ENCODE results near the gene RB1.

The RB1 gene

DNA sequence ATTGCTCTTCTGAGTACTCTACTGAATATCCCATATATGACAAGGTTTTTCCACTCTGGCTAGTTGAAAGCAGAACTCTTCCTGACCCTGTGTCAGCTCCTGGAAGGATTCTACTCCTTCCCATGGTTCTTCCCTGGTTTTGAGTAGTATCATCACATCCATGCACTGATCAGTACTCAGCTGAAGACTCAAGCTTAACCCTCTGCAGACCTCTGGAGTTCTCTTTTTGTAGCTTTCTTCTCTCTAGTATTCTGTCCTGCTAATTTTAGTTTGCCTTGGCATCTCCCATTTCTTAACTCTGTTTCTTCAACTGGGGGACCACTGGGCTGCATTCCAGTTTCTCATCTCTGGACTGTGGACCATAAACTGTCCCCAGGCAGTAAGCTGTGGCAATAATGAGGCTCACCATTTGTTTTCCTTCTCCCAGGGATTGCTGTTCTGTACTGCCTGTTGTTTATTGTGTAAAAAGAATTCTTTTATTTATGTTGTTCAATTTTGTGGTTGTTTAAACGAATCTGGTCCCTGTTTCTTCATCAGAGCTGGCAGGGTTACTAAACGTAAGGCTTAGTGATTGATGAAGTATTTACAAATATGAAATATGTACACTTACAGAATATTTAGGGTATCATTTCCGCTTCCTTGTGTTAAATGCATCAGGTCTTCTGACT lies 89.6 kb downstream of the RB1 start:
- TF ChIP-seq, protein P1, sequence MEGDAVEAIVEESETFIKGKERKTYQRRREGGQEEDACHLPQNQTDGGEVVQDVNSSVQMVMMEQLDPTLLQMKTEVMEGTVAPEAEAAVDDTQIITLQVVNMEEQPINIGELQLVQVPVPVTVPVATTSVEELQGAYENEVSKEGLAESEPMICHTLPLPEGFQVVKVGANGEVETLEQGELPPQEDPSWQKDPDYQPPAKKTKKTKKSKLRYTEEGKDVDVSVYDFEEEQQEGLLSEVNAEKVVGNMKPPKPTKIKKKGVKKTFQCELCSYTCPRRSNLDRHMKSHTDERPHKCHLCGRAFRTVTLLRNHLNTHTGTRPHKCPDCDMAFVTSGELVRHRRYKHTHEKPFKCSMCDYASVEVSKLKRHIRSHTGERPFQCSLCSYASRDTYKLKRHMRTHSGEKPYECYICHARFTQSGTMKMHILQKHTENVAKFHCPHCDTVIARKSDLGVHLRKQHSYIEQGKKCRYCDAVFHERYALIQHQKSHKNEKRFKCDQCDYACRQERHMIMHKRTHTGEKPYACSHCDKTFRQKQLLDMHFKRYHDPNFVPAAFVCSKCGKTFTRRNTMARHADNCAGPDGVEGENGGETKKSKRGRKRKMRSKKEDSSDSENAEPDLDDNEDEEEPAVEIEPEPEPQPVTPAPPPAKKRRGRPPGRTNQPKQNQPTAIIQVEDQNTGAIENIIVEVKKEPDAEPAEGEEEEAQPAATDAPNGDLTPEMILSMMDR (IDR thresholded peaks at IDR 0.05; ENCODE audit: low read depth, low read length) = no peak
- H3K4me3 ChIP-seq (replicated peaks in 1 of 2; ENCODE audit: low read depth in 2 of 2, low read length in 2 of 2) = no peak overlapping the region
- no peak for DNase-seq (ENCODE audit: low read depth in 2 of 2)

DNA sequence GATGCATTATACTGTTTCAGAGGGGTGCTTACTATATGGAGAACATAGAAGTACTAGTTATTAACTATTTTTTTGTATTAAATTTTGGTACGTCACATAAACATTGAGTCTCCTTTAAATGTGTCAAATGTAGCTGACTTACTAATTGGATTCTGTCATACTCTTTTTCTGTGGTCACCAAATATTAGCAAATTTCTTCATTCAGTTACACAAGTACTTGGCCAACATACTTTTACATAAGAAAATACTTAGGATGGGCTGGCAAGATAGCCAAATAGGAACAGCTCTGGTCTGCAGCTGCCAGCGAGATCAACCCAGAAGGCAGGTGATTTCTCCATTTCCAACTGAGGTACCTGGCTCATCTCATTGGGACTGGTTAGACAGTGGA lies 90.1 kb downstream of the RB1 start:
- TF ChIP-seq, protein P1 (IDR thresholded peaks at IDR 0.05; ENCODE audit: low read depth, low read length) = no peak
- H3K4me3 ChIP-seq (replicated peaks in 1 of 2; ENCODE audit: low read depth in 2 of 2, low read length in 2 of 2) = no peak overlapping the region
- no peak for DNase-seq (ENCODE audit: low read depth in 2 of 2)

DNA sequence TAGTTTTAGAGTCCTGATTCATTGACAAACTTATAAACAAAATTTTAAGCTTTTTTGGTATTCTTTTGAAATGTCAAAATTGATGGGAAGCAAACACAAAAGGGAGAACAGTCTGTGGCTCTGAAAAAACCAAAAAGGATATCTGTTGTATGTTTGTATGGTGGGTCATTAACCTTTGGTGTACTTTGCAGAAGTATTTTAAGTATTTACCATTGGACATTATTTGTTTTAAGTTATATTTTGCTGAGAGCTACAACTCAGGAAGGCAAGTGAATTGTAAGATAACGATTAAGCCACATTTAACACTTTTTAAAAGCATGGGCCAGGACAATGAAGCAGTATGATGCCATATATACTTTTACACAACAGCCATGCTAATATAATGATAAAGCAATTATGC lies 94.2 kb downstream of the RB1 start:
- TF ChIP-seq, protein P1 (IDR thresholded peaks at IDR 0.05; ENCODE audit: low read depth, low read length) = no peak
- no peak overlapping the region for H3K4me3 ChIP-seq (replicated peaks in 1 of 2; ENCODE audit: low read depth in 2 of 2, low read length in 2 of 2)
- DNase-seq (ENCODE audit: low read depth in 2 of 2) = no peak

DNA sequence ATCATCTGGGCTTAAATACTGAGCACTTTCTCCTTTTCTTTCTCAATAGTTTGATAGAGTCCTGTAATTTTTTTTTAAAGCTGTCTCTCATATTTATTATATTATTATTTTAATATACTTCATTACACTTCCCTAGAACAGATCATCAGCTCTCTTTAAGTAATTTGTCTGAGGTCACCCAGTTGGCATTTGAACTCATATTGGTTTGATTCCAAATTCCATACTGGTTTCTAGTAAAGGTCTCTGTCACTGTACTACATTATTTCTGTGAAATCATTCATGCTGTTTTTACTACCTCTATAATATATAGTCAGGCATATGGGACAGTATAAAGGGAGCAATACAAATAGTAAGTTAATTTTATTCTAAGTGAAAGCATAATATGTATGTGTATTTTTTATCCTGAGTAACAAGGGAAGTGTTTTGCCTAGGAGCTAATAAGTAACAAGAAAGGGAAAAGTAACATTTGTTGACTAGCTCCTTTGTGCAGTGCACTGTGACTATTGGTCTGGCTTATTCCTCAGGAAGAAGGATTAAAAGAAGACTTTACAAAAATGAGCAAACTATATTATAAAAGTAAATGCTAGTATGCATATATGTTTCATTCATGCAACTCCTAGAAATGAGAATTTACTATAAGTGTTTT lies 95.0 kb downstream of the RB1 start:
- no peak overlapping the region for H3K4me3 ChIP-seq (replicated peaks in 1 of 2; ENCODE audit: low read depth in 2 of 2, low read length in 2 of 2)
- TF ChIP-seq, protein P1 (IDR thresholded peaks at IDR 0.05; ENCODE audit: low read depth, low read length) = no peak
- DNase-seq (ENCODE audit: low read depth in 2 of 2) = peak in 1 of 2 donors; percentile 62

DNA sequence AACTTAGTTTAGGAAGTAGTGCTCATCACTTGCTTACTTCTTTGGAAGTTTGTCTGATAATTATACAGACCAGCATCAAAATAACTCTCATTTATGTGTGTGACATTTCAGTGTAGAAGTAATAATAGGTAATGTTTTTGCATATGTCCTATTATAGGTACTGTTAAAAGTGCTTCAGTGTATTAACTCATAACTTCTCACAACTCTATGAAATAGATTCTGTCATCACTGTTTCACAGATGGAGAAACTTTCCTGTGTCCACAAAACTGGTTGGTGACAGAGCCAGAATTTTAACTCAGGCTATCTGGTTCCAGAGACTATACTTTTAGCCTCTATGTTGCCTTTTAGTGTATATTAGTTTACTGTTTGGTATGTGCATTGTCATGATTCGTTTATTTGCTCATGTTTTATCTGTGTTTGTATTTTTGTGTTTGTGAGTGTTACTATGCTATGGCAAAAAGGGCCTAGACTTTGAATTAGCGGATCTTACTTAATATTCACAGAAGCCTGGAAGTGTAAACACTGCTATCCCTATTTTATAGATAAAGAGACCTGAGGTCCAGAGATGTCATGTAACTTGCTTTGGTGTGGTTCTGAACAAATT lies 96.6 kb downstream of the RB1 start:
- TF ChIP-seq, protein P1 (IDR thresholded peaks at IDR 0.05; ENCODE audit: low read depth, low read length) = no peak
- peak in 1 of 2 donors; percentile 52 for DNase-seq (ENCODE audit: low read depth in 2 of 2)
- no peak overlapping the region for H3K4me3 ChIP-seq (replicated peaks in 1 of 2; ENCODE audit: low read depth in 2 of 2, low read length in 2 of 2)

DNA sequence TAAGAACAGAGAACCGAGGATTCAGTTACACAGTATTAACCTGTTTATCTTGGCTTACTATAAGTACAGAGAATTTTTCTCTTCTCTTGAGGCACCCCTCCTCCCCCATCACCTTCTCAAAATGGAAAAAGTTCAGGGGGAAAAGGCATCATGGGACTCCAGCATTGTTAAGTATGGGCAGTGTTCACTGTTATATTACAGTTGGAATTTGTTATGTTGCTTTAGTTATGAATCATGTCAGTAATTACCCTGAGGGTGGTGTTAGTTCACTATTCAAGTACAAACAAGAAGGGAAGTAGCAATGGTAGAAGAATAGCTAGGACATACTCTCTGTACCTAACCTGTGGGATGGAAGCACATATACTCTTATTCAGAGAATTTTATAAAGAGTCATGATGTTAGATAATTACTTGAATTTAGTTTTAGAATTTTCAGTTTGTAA lies 97.3 kb downstream of the RB1 start:
- H3K4me3 ChIP-seq (replicated peaks in 1 of 2; ENCODE audit: low read depth in 2 of 2, low read length in 2 of 2) = no peak overlapping the region
- DNase-seq (ENCODE audit: low read depth in 2 of 2) = peak; percentile 81 to 86
- TF ChIP-seq, protein P1 (IDR thresholded peaks at IDR 0.05; ENCODE audit: low read depth, low read length) = no peak
